ENCODE results near the gene TNFRSF8. TPM values are rescaled to one million over a fixed set of nuclear protein-coding genes. Genes with fewer than 3 reads are reported as not detected.

TNFRSF8 gene
- total and polyA plus RNA-seq, 7 donors, result 0.68 to 1.8 (median 0.87) TPM; not detected in 1

DNA sequence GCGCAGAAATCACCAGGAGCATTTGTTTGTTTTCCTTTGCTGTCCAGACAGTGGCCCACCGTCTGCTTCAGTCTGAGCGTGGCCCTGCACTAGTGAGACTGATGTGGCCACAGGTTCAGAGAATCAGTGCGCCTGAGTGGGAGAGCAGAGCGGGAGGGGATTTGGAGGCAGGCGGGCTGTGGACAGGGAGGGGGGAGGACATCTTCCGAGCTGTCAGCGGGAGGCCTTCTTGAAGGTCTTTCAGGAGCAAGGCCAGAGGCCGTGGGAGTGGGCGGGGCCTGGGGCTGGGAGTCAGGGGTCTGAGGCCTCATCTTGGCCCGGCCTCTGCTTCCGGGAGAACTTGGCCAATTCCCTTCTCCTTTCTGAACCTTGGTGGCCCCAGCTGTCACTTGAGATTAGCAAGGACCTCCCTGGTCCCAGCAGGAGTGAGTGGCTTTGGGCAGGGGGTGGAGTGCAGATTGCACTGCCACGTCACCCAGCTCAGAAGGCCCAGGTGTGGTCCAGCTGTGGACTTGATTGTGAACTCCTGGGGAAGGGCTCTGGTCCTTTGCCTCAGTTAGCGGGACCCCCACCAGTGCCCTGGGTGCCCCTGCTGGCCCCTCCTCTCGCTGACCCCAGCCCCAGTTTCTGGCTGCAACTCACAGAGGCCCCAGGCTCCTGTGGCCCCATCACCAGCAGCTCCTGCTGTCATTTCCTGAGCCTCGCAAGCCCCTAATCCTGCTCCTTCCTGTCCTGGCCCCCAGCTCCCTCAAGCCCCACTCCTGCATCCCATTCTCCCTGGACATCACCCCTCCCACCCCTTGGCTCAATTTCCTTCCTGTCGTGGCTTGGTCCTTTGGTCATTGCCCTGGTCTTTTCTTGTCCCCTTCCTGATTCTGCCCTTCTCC lies 112.1 kb downstream of the TNFRSF8 start:
- DNase-seq, result peak; percentile 81
- H3K4me1 ChIP-seq, result peaks cover 0 to 40% (median 27%) of the 10 kb centered on the region in 4 donors
- TF ChIP-seq EP300 (IDR thresholded peaks at IDR 0.05) (no peak), POLR2AphosphoS5 (IDR thresholded peaks at IDR 0.05) (no peak), POLR2A (IDR thresholded peaks at IDR 0.05) (no peak)
- TF ChIP-seq, protein P1, sequence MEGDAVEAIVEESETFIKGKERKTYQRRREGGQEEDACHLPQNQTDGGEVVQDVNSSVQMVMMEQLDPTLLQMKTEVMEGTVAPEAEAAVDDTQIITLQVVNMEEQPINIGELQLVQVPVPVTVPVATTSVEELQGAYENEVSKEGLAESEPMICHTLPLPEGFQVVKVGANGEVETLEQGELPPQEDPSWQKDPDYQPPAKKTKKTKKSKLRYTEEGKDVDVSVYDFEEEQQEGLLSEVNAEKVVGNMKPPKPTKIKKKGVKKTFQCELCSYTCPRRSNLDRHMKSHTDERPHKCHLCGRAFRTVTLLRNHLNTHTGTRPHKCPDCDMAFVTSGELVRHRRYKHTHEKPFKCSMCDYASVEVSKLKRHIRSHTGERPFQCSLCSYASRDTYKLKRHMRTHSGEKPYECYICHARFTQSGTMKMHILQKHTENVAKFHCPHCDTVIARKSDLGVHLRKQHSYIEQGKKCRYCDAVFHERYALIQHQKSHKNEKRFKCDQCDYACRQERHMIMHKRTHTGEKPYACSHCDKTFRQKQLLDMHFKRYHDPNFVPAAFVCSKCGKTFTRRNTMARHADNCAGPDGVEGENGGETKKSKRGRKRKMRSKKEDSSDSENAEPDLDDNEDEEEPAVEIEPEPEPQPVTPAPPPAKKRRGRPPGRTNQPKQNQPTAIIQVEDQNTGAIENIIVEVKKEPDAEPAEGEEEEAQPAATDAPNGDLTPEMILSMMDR (IDR thresholded peaks at IDR 0.05), result no peak
- 71 to 82% methylated on average over 17 of the region's 17 CpGs for WGBS, 2 donors
- H3K9me3 ChIP-seq, result no peaks in the 10 kb centered on the region
- no peaks in the 10 kb centered on the region for H3K36me3 ChIP-seq
- peak overlapping the region; percentile 60 to 63 (median 61) for H3K27ac ChIP-seq
- no peaks in the 10 kb centered on the region for H3K27me3 ChIP-seq
- H3K4me3 ChIP-seq, result no peak overlapping the region
- intact Hi-C loops (cut with DNase I), result no loop called here

DNA sequence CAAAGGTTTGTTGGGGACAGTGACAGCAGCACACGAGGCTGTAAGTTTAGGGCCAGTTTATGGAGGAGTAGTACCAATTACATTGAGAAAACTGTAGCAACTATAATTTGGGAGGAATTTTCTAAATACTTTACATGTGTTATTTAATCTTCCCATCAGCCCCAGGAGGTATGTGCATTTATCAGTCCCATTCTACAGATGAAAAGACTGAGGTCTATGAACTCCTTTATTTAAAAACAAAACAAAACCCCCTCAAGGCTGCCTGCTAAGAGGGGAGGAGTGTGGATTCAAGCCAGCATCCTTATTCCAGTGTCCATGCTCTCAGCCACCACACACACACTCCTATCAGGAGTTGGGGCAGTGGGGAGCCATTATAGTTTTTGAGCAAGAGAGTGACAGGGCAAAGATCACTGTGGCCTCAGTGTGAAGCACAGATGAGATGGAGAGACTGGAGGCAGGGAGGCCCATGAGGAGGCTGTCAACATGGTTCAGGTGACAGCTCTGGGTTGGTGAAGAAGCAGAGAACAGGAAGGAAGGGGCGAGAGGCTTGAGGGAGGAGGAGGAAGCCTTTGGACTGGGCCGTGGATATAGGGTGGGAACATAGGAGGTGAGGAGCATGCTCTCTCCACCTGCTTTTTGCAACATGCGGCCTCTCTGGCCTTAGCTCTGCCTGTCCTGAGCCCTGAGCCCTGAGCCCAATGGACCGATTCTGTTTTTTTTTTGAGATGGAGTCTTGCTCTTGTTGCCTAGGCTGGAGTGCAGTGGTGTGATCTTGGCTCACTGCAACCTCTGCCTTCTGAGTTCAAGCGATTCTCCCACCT lies 113.4 kb downstream of the TNFRSF8 start:
- peak overlapping the region in 3 of 4 donors; percentile 60 to 82 (median 80) for H3K27ac ChIP-seq
- no peaks in the 10 kb centered on the region for H3K27me3 ChIP-seq
- peaks cover 0 to 53% (median 30%) of the 10 kb centered on the region in 4 donors for H3K4me1 ChIP-seq
- no peak overlapping the region for H3K4me3 ChIP-seq
- intact Hi-C loops (cut with DNase I), result no loop called here
- H3K36me3 ChIP-seq, result no peaks in the 10 kb centered on the region
- no peaks in the 10 kb centered on the region for H3K9me3 ChIP-seq
- no peak for TF ChIP-seq POLR2A (IDR thresholded peaks at IDR 0.05)
- no peak for TF ChIP-seq EP300 (IDR thresholded peaks at IDR 0.05)
- TF ChIP-seq POLR2AphosphoS5 (IDR thresholded peaks at IDR 0.05), result no peak
- TF ChIP-seq, protein P1 (IDR thresholded peaks at IDR 0.05), result no peak
- no peak for DNase-seq
- WGBS, 2 donors, result 83 to 86% methylated on average over 6 of the region's 6 CpGs

DNA sequence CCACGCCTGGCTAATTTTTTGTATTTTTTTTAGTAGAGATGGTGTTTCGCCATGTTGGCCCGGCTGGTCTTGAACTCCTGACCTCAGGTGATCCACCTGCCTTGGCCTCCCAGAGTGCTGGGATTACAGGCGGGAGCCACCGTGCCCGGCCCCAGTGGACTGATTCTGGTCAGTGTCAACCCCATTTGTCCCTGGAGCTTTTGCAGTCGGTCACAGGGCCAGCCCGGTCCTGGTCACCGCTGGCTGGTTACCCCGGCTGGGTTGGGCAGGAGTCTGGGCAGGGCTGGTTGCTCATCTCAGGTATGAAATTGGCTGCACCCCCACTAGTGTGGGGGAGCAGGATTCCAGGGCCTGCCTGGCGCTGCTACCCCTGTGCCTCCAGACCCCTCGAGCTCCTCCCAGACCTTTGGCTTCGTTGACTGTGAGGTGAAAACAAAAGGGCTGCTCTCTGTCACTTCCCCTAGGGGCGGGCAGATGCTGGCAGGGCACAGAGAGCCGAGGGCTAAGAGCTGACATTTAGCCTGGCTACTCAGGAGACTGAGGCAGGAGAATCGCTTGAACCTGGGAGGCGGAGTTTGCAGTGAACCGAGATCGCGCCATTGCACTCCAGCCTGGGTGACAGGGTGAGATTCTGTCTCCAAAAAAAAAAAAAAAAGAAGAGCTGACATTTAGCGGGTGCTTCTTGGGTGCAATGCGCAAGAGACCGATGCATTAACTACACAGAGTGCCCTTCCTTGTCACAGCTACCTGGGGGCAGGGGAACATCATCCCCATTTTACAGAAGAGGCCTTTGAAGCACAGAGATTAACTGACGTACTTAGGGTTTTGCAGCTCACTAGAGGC lies 114.3 kb downstream of the TNFRSF8 start:
- Histone ChIP-seq H3K36me3 (no peaks in the 10 kb centered on the region), H3K4me3 (no peak overlapping the region), H3K27me3 (no peaks in the 10 kb centered on the region), H3K9me3 (no peaks in the 10 kb centered on the region), H3K4me1 (peaks cover 0 to 54% (median 34%) of the 10 kb centered on the region in 4 donors), H3K27ac (peak overlapping the region; percentile 51 to 82 (median 72))
- WGBS, 2 donors, result 79 to 89% methylated on average over 24 of the region's 24 CpGs
- intact Hi-C loops (cut with DNase I), result no loop called here
- TF ChIP-seq POLR2A (IDR thresholded peaks at IDR 0.05) (no peak), EP300 (IDR thresholded peaks at IDR 0.05) (no peak), POLR2AphosphoS5 (IDR thresholded peaks at IDR 0.05) (no peak)
- TF ChIP-seq, protein P1 (IDR thresholded peaks at IDR 0.05), result no peak
- DNase-seq, result no peak

DNA sequence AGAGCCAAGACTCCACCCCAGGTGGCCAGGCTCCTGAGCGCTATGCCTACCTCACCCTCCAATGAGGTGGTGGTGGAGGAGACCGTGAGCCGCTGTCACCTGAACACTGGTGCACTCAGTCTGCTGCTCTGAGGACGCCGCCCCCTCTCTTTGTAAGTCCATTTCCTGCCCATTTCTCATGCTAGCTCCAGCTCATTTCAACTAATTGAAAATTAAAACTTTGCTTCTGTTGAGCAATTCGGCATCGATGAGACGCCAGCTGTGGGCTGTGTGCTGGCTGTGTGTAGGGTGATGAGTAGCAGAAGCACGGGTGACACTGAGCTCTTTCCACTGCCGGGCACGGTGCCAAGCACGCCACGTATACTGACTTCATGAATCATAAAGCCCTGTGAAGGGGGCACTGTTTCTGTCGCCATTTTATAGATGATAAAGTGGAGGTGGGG lies 114.9 kb downstream of the TNFRSF8 start:
- 46 to 60% methylated on average over 14 of the region's 14 CpGs for WGBS, 2 donors
- no peaks in the 10 kb centered on the region for H3K27me3 ChIP-seq
- intact Hi-C loops (cut with DNase I), result no loop called here
- no peaks in the 10 kb centered on the region for H3K36me3 ChIP-seq
- no peak for TF ChIP-seq POLR2A (IDR thresholded peaks at IDR 0.05)
- peak in 2 of 4 donors; percentile 15 to 47 for TF ChIP-seq POLR2AphosphoS5 (IDR thresholded peaks at IDR 0.05)
- no peak for TF ChIP-seq EP300 (IDR thresholded peaks at IDR 0.05)
- H3K4me3 ChIP-seq, result no peak overlapping the region
- peak overlapping the region; percentile 51 to 82 (median 72) for H3K27ac ChIP-seq
- no peaks in the 10 kb centered on the region for H3K9me3 ChIP-seq
- peaks cover 0 to 54% (median 37%) of the 10 kb centered on the region in 4 donors for H3K4me1 ChIP-seq
- DNase-seq, result peak; percentile 91
